H1 (cell line): Measurements from ENCODE around the gene KIAA1755. TPM values are rescaled to one million over a fixed set of nuclear protein-coding genes. Genes with fewer than 3 reads are reported as not detected.

Experiments used
- CTCF ChIA-PET: fragments of 300-600 bp; sonication (Branson Sonifier 250); formaldehyde crosslinking; loops from one replicate; lab custom pipeline; 2021; ENCODE audit not compliant: partially characterized antibody; lab: Charles Lee
- POLR2A ChIA-PET: fragments of 300-600 bp; sonication (Branson Sonifier 250); formaldehyde crosslinking; loops from one replicate; lab custom pipeline; 2021; ENCODE audit warnings: inconsistent platforms; ENCODE audit not compliant: partially characterized antibody; lab: Charles Lee
- DNase-seq, 2 experiments: peaks; one replicate each; pipeline versions ENCODE4 v3.0.0 to v3.0.0-alpha.2; 2010 to 2022; ENCODE audit warnings: low spot score in 2 of 2, low read depth in 1 of 2, mixed read lengths in 1 of 2
- FAIRE-seq: peaks from 2 replicates; lab custom pipeline; 2011; peaks lifted over from hg19 to GRCh38; lab: Jason Lieb, UNC
- H2AFZ ChIP-seq: 2 replicates; pipeline ENCODE4 v1.8.1; 2012; ENCODE audit warnings: low read length, inconsistent platforms
- H2AK5ac ChIP-seq: 2 replicates; pipeline ENCODE4 v1.6.1; 2013; ENCODE audit warnings: low read depth, low read length
- H2BK120ac ChIP-seq: replicated peaks from 2 replicates; pipeline ENCODE3; 2013; ENCODE audit warnings: low read depth, low read length, inconsistent platforms
- H2BK12ac ChIP-seq: 2 replicates; pipeline ENCODE4 v1.6.1; 2013; ENCODE audit warnings: low read depth, low read length
- H2BK15ac ChIP-seq: 2 replicates; pipeline ENCODE4 v1.6.1; 2013; ENCODE audit warnings: low read length
- H2BK20ac ChIP-seq: 2 replicates; pipeline ENCODE4 v1.6.1; 2013; ENCODE audit warnings: low read length
- H2BK5ac ChIP-seq: 2 replicates; pipeline ENCODE4 v1.6.1; 2013; ENCODE audit warnings: low read depth, low read length
- H3K14ac ChIP-seq: 2 replicates; pipeline ENCODE4 v1.6.1; 2013; ENCODE audit warnings: inconsistent platforms; ENCODE audit not compliant: insufficient read length
- H3K18ac ChIP-seq: 2 replicates; pipeline ENCODE4 v1.6.1; 2013; ENCODE audit warnings: low read length; ENCODE audit errors: extremely low read depth
- H3K23ac ChIP-seq: 2 replicates; pipeline ENCODE4 v1.6.1; 2013; ENCODE audit warnings: inconsistent platforms; ENCODE audit not compliant: insufficient read length
- H3K23me2 ChIP-seq: 2 replicates; pipeline ENCODE4 v1.6.1; 2013; ENCODE audit warnings: low read depth, low read length
- H3K27ac ChIP-seq: 2 replicates; pipeline ENCODE4 v1.6.1; 2011; ENCODE audit warnings: low read depth, low read length, inconsistent platforms
- H3K27me3 ChIP-seq, 4 experiments: replicated peaks in 1 of 4; 1 replicate in 1 of 4; 2 replicates in 3 of 4; pipeline versions ENCODE4 v1.6.1 to v1.8.1; 2011 to 2013; ENCODE audit warnings: low read length in 3 of 4, mild to moderate bottlenecking in 3 of 4, inconsistent platforms in 2 of 4, mixed read lengths in 2 of 4, moderate library complexity in 1 of 4; ENCODE audit not compliant: control insufficient read depth in 3 of 4, insufficient read depth in 3 of 4; ENCODE audit errors: extremely low read depth in 1 of 4
- H3K36me3 ChIP-seq, 4 experiments: 2 replicates each; pipeline versions ENCODE4 v1.6.1 to v1.8.1; 2011 to 2013; ENCODE audit warnings: mild to moderate bottlenecking in 4 of 4, low read length in 3 of 4, moderate library complexity in 2 of 4, control low read depth in 1 of 4, inconsistent platforms in 1 of 4; ENCODE audit not compliant: insufficient read depth in 4 of 4, control insufficient read depth in 2 of 4
- H3K4ac ChIP-seq: replicated peaks from 2 replicates; pipeline ENCODE3; 2013; ENCODE audit warnings: low read length, low read depth, mixed read lengths, inconsistent platforms; ENCODE audit not compliant: insufficient read length
- H3K4me1 ChIP-seq, 4 experiments: replicated peaks in 1 of 4; 1 replicate in 1 of 4; 2 replicates in 3 of 4; pipeline versions ENCODE4 v1.6.1 to v1.8.1; 2011 to 2013; ENCODE audit warnings: low read length in 3 of 4, inconsistent platforms in 2 of 4, mixed read lengths in 1 of 4; ENCODE audit not compliant: insufficient read depth in 4 of 4, control insufficient read depth in 3 of 4
- H3K4me2 ChIP-seq, 2 experiments: 2 replicates each; pipeline versions ENCODE4 v1.6.1 to v1.8.1; 2011 to 2013; ENCODE audit warnings: low read depth in 2 of 2, low read length in 2 of 2, control low read depth in 1 of 2, inconsistent platforms in 1 of 2, mild to moderate bottlenecking in 1 of 2; ENCODE audit not compliant: insufficient read depth in 1 of 2
- H3K4me3 ChIP-seq, 4 experiments: fragments of 200-600, 300-600 bp in 1 of 4; sonication (generic), shearing (Covaris generic), sonication (Bioruptor Twin) in 1 of 4; 2 replicates each; pipeline versions ENCODE4 v1.5.1 to v1.8.1; 2011 to 2016; ENCODE audit warnings: low read length in 4 of 4, low read depth in 3 of 4, control low read depth in 2 of 4, inconsistent platforms in 2 of 4, mild to moderate bottlenecking in 2 of 4, mixed read lengths in 1 of 4, moderate library complexity in 1 of 4; ENCODE audit not compliant: insufficient read depth in 2 of 4; ENCODE audit errors: extremely low read depth in 1 of 4
- H3K56ac ChIP-seq: replicated peaks from 2 replicates; pipeline ENCODE3; 2013; ENCODE audit warnings: low read depth, mild to moderate bottlenecking, mixed read lengths, low read length, inconsistent platforms; ENCODE audit not compliant: insufficient read length
- H3K79me1 ChIP-seq: 2 replicates; pipeline ENCODE4 v1.6.1; 2013; ENCODE audit warnings: low read depth, low read length, control low read depth
- H3K79me2 ChIP-seq, 2 experiments: 2 replicates each; pipeline versions ENCODE4 v1.6.1 to v1.8.1; 2012 to 2013; ENCODE audit warnings: low read length in 2 of 2, mild to moderate bottlenecking in 2 of 2, inconsistent platforms in 1 of 2; ENCODE audit not compliant: insufficient read depth in 2 of 2, control insufficient read depth in 1 of 2
- H3K9ac ChIP-seq, 4 experiments: replicated peaks in 1 of 4; 1 replicate in 1 of 4; 2 replicates in 3 of 4; pipeline versions ENCODE4 v1.6.1 to v1.8.1; 2011 to 2013; ENCODE audit warnings: low read depth in 3 of 4, low read length in 3 of 4, control low read depth in 2 of 4, mild to moderate bottlenecking in 2 of 4, moderate library complexity in 2 of 4, inconsistent platforms in 1 of 4; ENCODE audit errors: extremely low read depth in 1 of 4
- H3K9me3 ChIP-seq, 2 experiments: 2 replicates each; pipeline versions ENCODE4 v1.6.1 to v1.8.1; 2012 to 2013; ENCODE audit warnings: mild to moderate bottlenecking in 2 of 2, moderate library complexity in 2 of 2, control low read depth in 1 of 2, inconsistent platforms in 1 of 2, low read depth in 1 of 2, low read length in 1 of 2, mixed read lengths in 1 of 2; ENCODE audit not compliant: insufficient read depth in 2 of 2
- H4K20me1 ChIP-seq, 2 experiments: replicated peaks in 1 of 2; 2 replicates each; pipeline versions ENCODE3 to v1.8.1; 2011 to 2013; ENCODE audit warnings: inconsistent platforms in 2 of 2, low read length in 2 of 2, mild to moderate bottlenecking in 1 of 2; ENCODE audit not compliant: insufficient read depth in 2 of 2, control insufficient read depth in 1 of 2
- H4K5ac ChIP-seq: 2 replicates; pipeline ENCODE4 v1.6.1; 2013; ENCODE audit warnings: low read length, low read depth, mixed read lengths, inconsistent platforms; ENCODE audit not compliant: insufficient read length
- H4K8ac ChIP-seq: 2 replicates; pipeline ENCODE4 v1.8.0; 2013; ENCODE audit warnings: mild to moderate bottlenecking, moderate library complexity, low read length, inconsistent platforms; ENCODE audit not compliant: insufficient read depth; ENCODE audit errors: extremely low read depth
- H4K91ac ChIP-seq: replicated peaks from 2 replicates; pipeline ENCODE3; 2013; ENCODE audit warnings: low read length, mixed read lengths, inconsistent platforms; ENCODE audit not compliant: insufficient read length
- CBX8 ChIP-seq: fragments of 300-800, 300-1000 bp; sonication (generic); IDR thresholded peaks from 2 replicates; pipeline ENCODE4 v1.7.1; 2016; ENCODE audit warnings: low read depth, low read length, borderline replicate concordance
- CTCF ChIP-seq, 3 experiments: IDR thresholded peaks; 1 replicate in 2 of 3; 2 replicates in 1 of 3; pipeline versions ENCODE4 v1.5.1 to v1.6.1; 2011; ENCODE audit warnings: low read length in 3 of 3, mild to moderate bottlenecking in 3 of 3, inconsistent platforms in 2 of 3, low read depth in 1 of 3, moderate library complexity in 1 of 3; ENCODE audit not compliant: insufficient read depth in 1 of 3; ENCODE audit errors: control extremely low read depth in 1 of 3
- TAF1 ChIP-seq: IDR thresholded peaks from 2 replicates; pipeline ENCODE4 v1.6.1; 2011; ENCODE audit warnings: mild to moderate bottlenecking, low read depth, low read length
- WGBS, 2 experiments: shearing (Covaris generic) in 1 of 2; methylation state at CpG; one replicate each; pipeline versions ENCODE4 v1.1.6 to v1.1.7; 2013 to 2015; ENCODE audit warnings: low lambda C conversion rate in 2 of 2, mixed read lengths in 2 of 2, inconsistent platforms in 1 of 2, low coverage in 1 of 2, missing lambda C conversion rate in 1 of 2; ENCODE audit not compliant: insufficient replicate concordance in 2 of 2, insufficient coverage in 1 of 2, insufficient read length in 1 of 2; ENCODE audit errors: extremely low coverage in 1 of 2, missing lambda C conversion rate in 1 of 2; 5-methylcytosine and 5-hydroxymethylcytosine counted together
- polyA plus RNA-seq, 7 experiments: library from polyadenylated mRNA; depleted of rRNA in 3 of 7; stranded (reverse) in 5 of 7; unstranded in 2 of 7; fragments of >200 nt in 5 of 7; fragments of 200-250 nt in 2 of 7; gene quantifications; 1 replicate in 5 of 7; 2 replicates in 1 of 7; 4 replicates in 1 of 7; pipeline versions ENCODE4 v1.2.1 to v1.2.3, GENCODE V29; 2011 to 2013; ENCODE audit warnings: missing spikeins in 2 of 7, mixed read lengths in 2 of 7
- total RNA-seq: library from RNA; stranded (reverse); fragmentation: NEBNext Ultra II Directional; extraction: Animal tissue kit (Norgen Biotek cat#: 25700); gene quantifications from 2 replicates; pipeline ENCODE4 v1.2.1, GENCODE V29; 2021

The KIAA1755 gene
- total and polyA plus RNA-seq, 2 of the 8 experiments (the other 6 are each of a cell fraction or from before 2014, with no cell fraction given): 0.23 TPM; not detected in 1

- Histone ChIP-seq H2BK15ac (no peak overlapping the region), H2BK12ac (no peak overlapping the region), H3K9me3 (peaks cover 0 to 3% of the 10 kb centered on the region in 2 experiments; a peak in 1 of 4 replicates), H3K4me2 (no peak overlapping the region), H3K27ac (no peak overlapping the region), H3K4me1 (no peaks in the 10 kb centered on the region), H3K79me1 (no peaks in the 10 kb centered on the region), H4K20me1 (no peaks in the 10 kb centered on the region), H3K36me3 (no peaks in the 10 kb centered on the region), H2AK5ac (no peak overlapping the region), H4K5ac (no peak overlapping the region), H3K18ac (no peak overlapping the region), H4K91ac (no peak overlapping the region), H2BK120ac (no peak overlapping the region), H2BK5ac (no peak overlapping the region), H3K9ac (no peak overlapping the region), H3K27me3 (no peaks in the 10 kb centered on the region), H2AFZ (no peak overlapping the region), H3K23ac (no peak overlapping the region), H4K8ac (no peak overlapping the region), H3K14ac (no peak overlapping the region), H2BK20ac (no peak overlapping the region), H3K56ac (no peak overlapping the region), H3K4me3 (no peak overlapping the region), H3K4ac (no peak overlapping the region), H3K79me2 (no peaks in the 10 kb centered on the region), H3K23me2 (no peaks in the 10 kb centered on the region)
- FAIRE-seq (no peak), DNase-seq (no peak)
- CTCF ChIA-PET: interaction anchor here (0.6 to 1.7 kb wide), 4 partner anchors 13 to 53 kb away, joined by 3 to 5 read pairs (median 4); no protein-coding TSS in a partner anchor
- 90 to 100% methylated on average over 1 to 11 of the region's 12 CpGs for WGBS, 2 experiments
- POLR2A ChIA-PET: no interaction called here
- TF ChIP-seq CTCF (IDR thresholded peaks at IDR 0.05; ENCODE audit: control extremely low read depth in 1 of 3, insufficient read depth in 1 of 3, low read depth in 1 of 3, low read length in 3 of 3): no peak
- TF ChIP-seq TAF1: no peak
- TF ChIP-seq CBX8: no peak
Measured at GRCh38 chr20:38275815-38276550, 15.4 kb upstream of the KIAA1755 start.
